MCF 10A (cell line): ENCODE data around the gene ELL3. TPM values are rescaled to one million over a fixed set of nuclear protein-coding genes. Genes with fewer than 3 reads are reported as not detected.

Experiments used
- BruUV-seq: library from RNA; stranded (reverse); fragments of 400-500 nt; replicated peaks from 2 replicates; lab custom pipeline; 2021; lab: Mats Ljungman, UMichigan
- CTCF ChIA-PET: fragments of 300-600 bp; sonication (Branson Sonifier 250); formaldehyde crosslinking; extraction: SDS; loops from one replicate; lab custom pipeline; 2021; ENCODE audit warnings: antibody characterized with exemption, inconsistent platforms; lab: Yijun Ruan, JAX
- POLR2A ChIA-PET: fragments of 300-600, 350-650 bp; sonication (Branson Sonifier 250); formaldehyde crosslinking; extraction: SDS; loops from one replicate; lab custom pipeline; 2020; ENCODE audit warnings: antibody characterized with exemption, inconsistent platforms; lab: Yijun Ruan, JAX
- DNase-seq: peaks from one replicate; pipeline ENCODE4 v3.0.0-alpha.2; 2018; ENCODE audit not compliant: unreplicated experiment
- H3K27ac Mint-ChIP-seq: one replicate; pipeline ENCODE4 v1.8.0; 2022; ENCODE audit warnings: mild to moderate bottlenecking, low read depth, mixed read lengths; ENCODE audit not compliant: unreplicated experiment
- H3K27me3 Mint-ChIP-seq: one replicate; pipeline ENCODE4 v1.8.0; 2022; ENCODE audit warnings: mixed read lengths; ENCODE audit not compliant: insufficient read depth, unreplicated experiment
- H3K36me3 Mint-ChIP-seq: one replicate; pipeline ENCODE4 v1.8.0; 2022; ENCODE audit warnings: mild to moderate bottlenecking, moderate library complexity, mixed read lengths; ENCODE audit not compliant: insufficient read depth, unreplicated experiment
- H3K4me1 Mint-ChIP-seq: one replicate; pipeline ENCODE4 v1.8.0; 2022; ENCODE audit warnings: mixed read lengths; ENCODE audit not compliant: insufficient read depth, unreplicated experiment
- H3K4me3 Mint-ChIP-seq: one replicate; pipeline ENCODE4 v1.8.0; 2022; ENCODE audit warnings: mild to moderate bottlenecking, moderate library complexity, mixed read lengths; ENCODE audit not compliant: unreplicated experiment
- H3K9me3 Mint-ChIP-seq: one replicate; pipeline ENCODE4 v1.8.0; 2022; ENCODE audit warnings: mixed read lengths; ENCODE audit not compliant: unreplicated experiment
- intact Hi-C: fragments of 100-400 bp; cut with micrococcal nuclease; formaldehyde crosslinking; loops from 2 replicates; pipeline ENCODE4 v1.14.1; 2022
- total RNA-seq: library from RNA; stranded (reverse); gene quantifications from 2 replicates; pipeline ENCODE4 v1.2.3, GENCODE V29; 2022
- TF ChIP-seq, protein P1 (sequence below): fragments of 200-600 bp; IDR thresholded peaks from one replicate; pipeline ENCODE4 v1.8.0; 2022; ENCODE audit warnings: antibody characterized with exemption, mild to moderate bottlenecking; ENCODE audit not compliant: unreplicated experiment

The ELL3 gene
- total RNA-seq, 1 experiment from 2014 or later: 0.86 TPM

DNA sequence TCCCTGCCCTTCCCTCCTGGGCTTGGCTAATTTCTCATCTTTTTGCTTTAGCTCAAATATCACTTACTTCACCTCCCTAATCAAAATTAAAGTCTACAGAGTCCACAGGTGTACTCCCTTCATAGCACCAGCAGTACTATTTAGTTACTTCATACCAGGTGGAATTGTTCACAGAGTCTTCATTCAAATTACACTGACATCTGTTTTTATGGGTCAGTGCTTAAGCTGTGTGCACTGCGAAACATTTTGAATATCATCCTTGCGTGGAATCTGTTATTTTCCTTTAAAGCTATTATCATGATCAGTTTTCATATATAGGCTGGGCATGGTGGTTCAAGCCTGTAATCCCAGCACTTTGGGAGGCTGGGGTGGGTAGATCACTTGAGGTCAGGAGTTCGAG lies 12.6 kb upstream of the ELL3 start:
- TF ChIP-seq, protein P1, sequence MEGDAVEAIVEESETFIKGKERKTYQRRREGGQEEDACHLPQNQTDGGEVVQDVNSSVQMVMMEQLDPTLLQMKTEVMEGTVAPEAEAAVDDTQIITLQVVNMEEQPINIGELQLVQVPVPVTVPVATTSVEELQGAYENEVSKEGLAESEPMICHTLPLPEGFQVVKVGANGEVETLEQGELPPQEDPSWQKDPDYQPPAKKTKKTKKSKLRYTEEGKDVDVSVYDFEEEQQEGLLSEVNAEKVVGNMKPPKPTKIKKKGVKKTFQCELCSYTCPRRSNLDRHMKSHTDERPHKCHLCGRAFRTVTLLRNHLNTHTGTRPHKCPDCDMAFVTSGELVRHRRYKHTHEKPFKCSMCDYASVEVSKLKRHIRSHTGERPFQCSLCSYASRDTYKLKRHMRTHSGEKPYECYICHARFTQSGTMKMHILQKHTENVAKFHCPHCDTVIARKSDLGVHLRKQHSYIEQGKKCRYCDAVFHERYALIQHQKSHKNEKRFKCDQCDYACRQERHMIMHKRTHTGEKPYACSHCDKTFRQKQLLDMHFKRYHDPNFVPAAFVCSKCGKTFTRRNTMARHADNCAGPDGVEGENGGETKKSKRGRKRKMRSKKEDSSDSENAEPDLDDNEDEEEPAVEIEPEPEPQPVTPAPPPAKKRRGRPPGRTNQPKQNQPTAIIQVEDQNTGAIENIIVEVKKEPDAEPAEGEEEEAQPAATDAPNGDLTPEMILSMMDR: no peak
- Mint-ChIP-seq H3K9me3 (no peaks in the 10 kb centered on the region), H3K4me1 (peaks cover 6% of the 10 kb centered on the region), H3K4me3 (no peak overlapping the region), H3K36me3 (peaks cover 21% of the 10 kb centered on the region), H3K27me3 (no peaks in the 10 kb centered on the region), H3K27ac (peak overlapping the region; percentile 41)
- ChIA-PET POLR2A (interaction anchor here (1.6 to 13.7 kb wide), 3 partner anchors 12 to 35 kb away, joined by 4 to 162 read pairs (median 42); partner anchors contain the start of genes ELL3, HYPK, MFAP1 and SERINC4), CTCF (interaction anchor here (0.8 to 6.8 kb wide), 3 partner anchors 8 to 19 kb away, joined by 3 to 40 read pairs (median 3); partner anchors contain the start of gene ELL3)
- BruUV-seq: no TSS peak
- no peak for DNase-seq
- intact Hi-C loops: no loop called here

DNA sequence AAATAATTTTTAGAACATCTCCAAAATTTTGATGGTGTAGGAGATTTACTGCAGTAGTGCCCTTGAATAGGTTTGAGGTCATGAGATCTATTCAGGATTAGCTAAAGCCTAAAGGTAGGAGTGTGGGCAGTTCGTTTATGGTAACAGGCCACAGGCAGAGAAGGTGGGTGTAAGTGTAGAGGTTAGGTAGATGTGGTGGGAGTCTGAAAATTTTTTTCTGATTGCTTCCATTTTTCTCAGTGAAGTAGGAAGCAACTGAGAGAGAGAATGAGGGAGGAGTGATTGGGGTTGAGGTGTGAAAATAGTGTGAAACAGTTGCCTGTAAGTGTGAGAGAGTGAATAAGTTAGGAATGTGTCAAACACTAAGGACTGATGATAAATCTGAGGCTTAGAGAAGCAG lies 2.2 kb upstream of the ELL3 start:
- ChIA-PET POLR2A (interaction anchor here (0.7 to 7.9 kb wide), 2 partner anchors 15 to 114 kb away, joined by 5 to 162 read pairs; partner anchors contain the start of genes HYPK, SERF2 and SERINC4), CTCF (interaction anchor here (0.5 to 1.3 kb wide), 3 partner anchors 9 to 1384 kb away, joined by 3 read pairs; no protein-coding TSS in a partner anchor)
- Mint-ChIP-seq H3K9me3 (no peaks in the 10 kb centered on the region), H3K27ac (no peak overlapping the region), H3K27me3 (no peaks in the 10 kb centered on the region), H3K4me1 (peaks cover 12% of the 10 kb centered on the region), H3K4me3 (no peak overlapping the region), H3K36me3 (peaks cover 14% of the 10 kb centered on the region)
- BruUV-seq: no TSS peak
- TF ChIP-seq, protein P1: no peak
- no peak for DNase-seq
- intact Hi-C loops: no loop called here

DNA sequence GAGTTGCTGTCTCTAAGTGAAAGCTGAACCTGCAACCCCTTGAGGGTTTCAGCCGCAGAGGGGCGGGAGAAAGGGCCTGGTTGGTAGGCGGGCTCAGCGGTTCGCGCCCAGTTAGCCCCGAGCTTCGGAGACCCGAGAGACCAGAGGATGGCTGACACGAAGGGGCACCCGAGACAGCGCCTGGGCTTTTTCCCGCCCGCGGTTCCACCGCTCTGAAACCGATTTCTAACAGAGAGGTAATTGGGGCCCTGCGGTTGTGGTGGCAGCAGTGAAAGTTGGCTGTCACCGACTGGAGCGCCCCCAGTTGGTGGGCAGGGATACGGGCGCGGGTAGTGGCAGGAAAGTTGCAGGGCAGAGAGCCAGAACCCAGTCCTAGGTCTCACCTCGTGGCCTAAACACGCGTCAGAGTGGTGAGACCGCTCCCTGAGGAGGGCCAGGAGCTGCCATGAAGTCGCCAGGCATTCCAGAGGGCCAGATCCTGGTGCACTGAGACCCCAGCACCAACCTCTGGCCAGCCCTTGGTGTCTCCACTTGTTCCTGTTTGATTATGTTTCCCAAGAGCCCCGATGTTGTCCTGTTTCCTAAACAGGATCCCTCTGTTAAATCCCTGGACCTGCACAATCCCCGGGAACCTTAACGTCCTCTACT lies 625 bp upstream of the ELL3 start:
- peak; percentile 79 for DNase-seq
- TF ChIP-seq, protein P1: peak; percentile 89
- intact Hi-C loops: loop anchor here (1.0 kb wide), 1 partner anchor 336 kb away; no protein-coding TSS in a partner anchor
- peak overlapping the region; percentile 85 for H3K4me3 Mint-ChIP-seq
- CTCF ChIA-PET: interaction anchor here (0.6 to 4.5 kb wide), 11 partner anchors 9 to 512 kb away, joined by 3 to 40 read pairs (median 4); partner anchors contain the start of gene SERF2
- POLR2A ChIA-PET: interaction anchor here (1.0 to 7.9 kb wide), 13 partner anchors 8 to 336 kb away, joined by 3 to 162 read pairs (median 8); partner anchors contain the start of genes HYPK, MFAP1, PDIA3 and SERF2
- TSS peak; percentile 5 for BruUV-seq
- H3K36me3 Mint-ChIP-seq: peaks cover 29% of the 10 kb centered on the region
- peak overlapping the region; percentile 89 for H3K27ac Mint-ChIP-seq
- H3K9me3 Mint-ChIP-seq: no peaks in the 10 kb centered on the region
- H3K4me1 Mint-ChIP-seq: peaks cover 12% of the 10 kb centered on the region
- H3K27me3 Mint-ChIP-seq: no peaks in the 10 kb centered on the region

DNA sequence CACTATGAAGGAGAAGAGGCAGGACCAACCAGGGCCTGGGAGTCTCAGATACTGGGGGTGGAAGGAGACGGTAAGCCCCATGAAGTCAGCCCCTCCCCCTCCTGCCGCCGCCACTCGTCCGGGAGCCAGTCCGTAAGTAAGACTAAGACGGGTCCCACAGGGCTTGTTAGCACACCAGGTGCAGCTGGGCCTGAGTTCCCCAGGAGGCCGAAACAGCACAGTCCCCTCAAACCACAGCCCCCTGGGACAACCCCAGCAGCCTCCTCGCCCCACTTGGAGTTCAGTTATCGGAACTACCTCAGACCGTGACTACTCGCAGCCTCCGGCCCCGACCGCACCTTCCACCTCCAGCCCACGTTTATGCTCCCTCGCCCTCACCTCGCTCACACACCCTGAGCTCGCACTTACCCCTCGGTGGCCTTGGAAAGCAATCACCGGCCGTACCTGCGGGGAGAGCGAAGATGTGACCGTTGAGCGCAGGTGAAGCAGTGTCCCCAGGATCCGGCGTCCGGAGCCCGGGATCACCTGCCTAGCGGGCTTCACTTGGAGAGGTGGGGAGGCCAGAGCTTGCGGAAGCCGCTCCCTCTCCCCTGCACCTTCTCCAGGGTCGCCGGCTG lies 557 bp downstream of the ELL3 start:
- DNase-seq: no peak
- Mint-ChIP-seq H3K4me1 (peaks cover 18% of the 10 kb centered on the region), H3K27ac (peak overlapping the region; percentile 67), H3K9me3 (no peaks in the 10 kb centered on the region), H3K4me3 (peak overlapping the region; percentile 85), H3K27me3 (no peaks in the 10 kb centered on the region), H3K36me3 (peaks cover 41% of the 10 kb centered on the region)
- BruUV-seq: no TSS peak
- TF ChIP-seq, protein P1: no peak
- intact Hi-C loops: no loop called here
- ChIA-PET CTCF (interaction anchor here (0.5 to 4.5 kb wide), 8 partner anchors 8 to 49 kb away, joined by 3 to 40 read pairs (median 4); partner anchors contain the start of genes MFAP1 and SERF2), POLR2A (interaction anchor here (0.8 to 7.9 kb wide), 13 partner anchors 10 to 651 kb away, joined by 3 to 162 read pairs (median 8); partner anchors contain the start of genes HYPK, MFAP1, PDIA3 and SERF2)
